HG03457 (cell line): ENCODE measurements around the gene SNRNP40.

Experiments
- ATAC-seq: cut with Tn5 transposase; IDR thresholded peaks from one replicate; pipeline ENCODE4 v1.9.1; 2021; ENCODE audit warnings: moderate number of reproducible peaks; ENCODE audit not compliant: unreplicated experiment

Gene SNRNP40

GRCh38 chr1:31234123-31234708 lies 62.4 kb downstream of the SNRNP40 start:
- ATAC-seq: no peak

- no peak for ATAC-seq
Observed at GRCh38 chr1:31232689-31233088, 63.9 kb downstream of the SNRNP40 start.

- no peak for ATAC-seq
Observed at GRCh38 chr1:31231802-31232201, 64.8 kb downstream of the SNRNP40 start.

GRCh38 chr1:31230378-31230777 lies 66.2 kb downstream of the SNRNP40 start:
- no peak for ATAC-seq

GRCh38 chr1:31228986-31229385 lies 67.6 kb downstream of the SNRNP40 start:
- ATAC-seq: no peak

GRCh38 chr1:31227891-31228568 lies 68.6 kb downstream of the SNRNP40 start:
- ATAC-seq: no peak

- no peak for ATAC-seq
Observed at GRCh38 chr1:31224068-31224467, 72.5 kb downstream of the SNRNP40 start.

- no peak for ATAC-seq
Observed at GRCh38 chr1:31222176-31222575, 74.4 kb downstream of the SNRNP40 start.

GRCh38 chr1:31221072-31221471 lies 75.5 kb downstream of the SNRNP40 start:
- ATAC-seq: no peak

- ATAC-seq: no peak
Observed at GRCh38 chr1:31219489-31219888, 77.1 kb downstream of the SNRNP40 start.

- no peak for ATAC-seq
Observed at GRCh38 chr1:31218705-31219104, 77.9 kb downstream of the SNRNP40 start.

GRCh38 chr1:31216016-31216415 lies 80.6 kb downstream of the SNRNP40 start:
- ATAC-seq: no peak

GRCh38 chr1:31215065-31215570 lies 81.5 kb downstream of the SNRNP40 start:
- ATAC-seq: no peak

GRCh38 chr1:31214316-31215064 lies 82.1 kb downstream of the SNRNP40 start:
- ATAC-seq: no peak
